ENCODE data around the gene HORMAD2.

The HORMAD2 gene

GRCh38 chr22:30167296-30167695 is 87.0 kb downstream of the HORMAD2 start (continued):
- no peak for TF ChIP-seq ZBTB11 (tag by site-specific recombination; conservative IDR thresholded peaks at IDR 0.05; ENCODE audit: low read depth)
- no peak for TF ChIP-seq ZNF202 (tag by site-specific recombination; IDR thresholded peaks at IDR 0.05; ENCODE audit: borderline replicate concordance)
- TF ChIP-seq ZNF416 (tag by site-specific recombination; IDR thresholded peaks at IDR 0.05) = no peak

GRCh38 chr22:30167734-30168133 is 87.5 kb downstream of the HORMAD2 start:
- TF ChIP-seq ZNF155 (tag by site-specific recombination; IDR thresholded peaks at IDR 0.05) = no peak
- TF ChIP-seq ZBTB44 (tag by site-specific recombination; IDR thresholded peaks at IDR 0.05) = no peak
- no peak for TF ChIP-seq REST (tag by site-specific recombination; IDR thresholded peaks at IDR 0.05)
- TF ChIP-seq ZNF398 (tag by site-specific recombination; IDR thresholded peaks at IDR 0.05) = no peak
- TF ChIP-seq SCRT2 (tag by site-specific recombination; IDR thresholded peaks at IDR 0.05) = no peak
- TF ChIP-seq PRDM6 (tag by site-specific recombination; IDR thresholded peaks at IDR 0.05) = no peak
- TF ChIP-seq GLIS1 (tag by site-specific recombination; IDR thresholded peaks at IDR 0.05) = no peak
- no peak for TF ChIP-seq ZNF202 (tag by site-specific recombination; IDR thresholded peaks at IDR 0.05; ENCODE audit: borderline replicate concordance)
- TF ChIP-seq ZNF37A (tag by site-specific recombination; IDR thresholded peaks at IDR 0.05) = no peak
- no peak for TF ChIP-seq ZNF549 (tag by site-specific recombination; IDR thresholded peaks at IDR 0.05)
- TF ChIP-seq ZNF223 (tag by site-specific recombination; IDR thresholded peaks at IDR 0.05) = no peak
- TF ChIP-seq ZNF302 (tag by site-specific recombination; IDR thresholded peaks at IDR 0.05; ENCODE audit: low read depth) = no peak
- TF ChIP-seq ZNF501 (tag by site-specific recombination; IDR thresholded peaks at IDR 0.05) = no peak
- no peak for TF ChIP-seq WT1 (tag by site-specific recombination; IDR thresholded peaks at IDR 0.05)
- TF ChIP-seq ZNF585B (tag by site-specific recombination; IDR thresholded peaks at IDR 0.05) = no peak
- no peak for TF ChIP-seq ZBTB6 (tag by site-specific recombination; IDR thresholded peaks at IDR 0.05)
- no peak for TF ChIP-seq ZNF610 (tag by site-specific recombination; IDR thresholded peaks at IDR 0.05; ENCODE audit: borderline replicate concordance)
- TF ChIP-seq ZNF747 (tag by site-specific recombination; IDR thresholded peaks at IDR 0.05) = no peak

More at GRCh38 chr22:30167734-30168133, 87.5 kb downstream of the HORMAD2 start:
- Histone ChIP-seq H3K9me3 (ENCODE audit: control insufficient read depth, insufficient read depth, low read depth, low read length) (no peaks in the 10 kb centered on the region), H3K36me3 (ENCODE audit: control insufficient read depth in 2 of 2, insufficient read depth in 1 of 2, low read length in 2 of 2) (no peaks in the 10 kb centered on the region), H3K4me1 (ENCODE audit: control insufficient read depth, insufficient read depth, low read length) (no peaks in the 10 kb centered on the region), H3K4me3 (ENCODE audit: low read depth, low read length) (no peak overlapping the region), H3K27ac (ENCODE audit: extremely low read depth, low read depth, low read length) (no peak overlapping the region)
- ChIA-PET POLR2A (interaction anchor here (0.6 kb wide), 1 partner anchor 21 kb away, joined by 3 read pairs; no protein-coding TSS in a partner anchor), CTCF (no interaction called here)
